Measurements from ENCODE around the gene IRAK4. TPM values are rescaled to one million over a fixed set of nuclear protein-coding genes. Genes with fewer than 3 reads are reported as not detected.

IRAK4 gene
- total and polyA plus RNA-seq, 2 donors (not counting 1 experiment from before 2014, with no cell fraction given) = 19.7 to 27.6 TPM

- Histone ChIP-seq H2AFZ (ENCODE audit: low read length) (peak overlapping the region; percentile 92), H3K4me1 (ENCODE audit: control insufficient read depth, extremely low read depth, insufficient read depth, low read length) (no peaks in the 10 kb centered on the region), H4K20me1 (ENCODE audit: control insufficient read depth, extremely low read depth, insufficient read depth, low read length) (no peaks in the 10 kb centered on the region), H3K9me3 (ENCODE audit: control insufficient read depth, insufficient read depth, low read depth, low read length) (no peaks in the 10 kb centered on the region), H3K4me2 (ENCODE audit: extremely low read depth, insufficient read depth, low read length) (peak overlapping the region; percentile 73), H3K79me2 (ENCODE audit: control insufficient read depth, insufficient read depth, low read length) (no peaks in the 10 kb centered on the region), H3K9ac (ENCODE audit: insufficient read depth, low read length) (peak overlapping the region; percentile 80), H3K4me3 (replicated peaks in 1 of 4; ENCODE audit: control extremely low read depth in 1 of 4, insufficient read depth in 1 of 4, low read depth in 3 of 4, low read length in 4 of 4) (peak overlapping the region; percentile 69 to 81 (median 74)), H3K27me3 (ENCODE audit: control insufficient read depth, insufficient read depth, low read length) (no peaks in the 10 kb centered on the region), H3K36me3 (ENCODE audit: control insufficient read depth, insufficient read depth, low read length) (no peaks in the 10 kb centered on the region), H3K27ac (ENCODE audit: insufficient read depth, low read length) (peak overlapping the region; percentile 81)
- DNase-seq (ENCODE audit: low read depth in 2 of 2) = peak; percentile 51 to 57
- TF ChIP-seq EZH2 (IDR thresholded peaks at IDR 0.05; ENCODE audit: low read length, missing control alignments) = no peak
- no peak for TF ChIP-seq CTCF (conservative IDR thresholded peaks at IDR 0.05 in 1 of 2, IDR thresholded peaks at IDR 0.05 in 1 of 2; ENCODE audit: low read depth in 1 of 2, low read length in 2 of 2)
Measured at GRCh38 chr12:43836475-43836989, 77.8 kb downstream of the IRAK4 start.

Other genes starting within 250 kb of the IRAK4 start
- not detected in 2 replicates for gene ADAMTS20, start 206.7 kb upstream of the IRAK4 start, total RNA-seq
- gene ADAMTS20, start 206.7 kb upstream of the IRAK4 start, polyA plus RNA-seq = not detected in 2 replicates
- gene PUS7L, start 161 bp upstream of the IRAK4 start, total RNA-seq = 14.4 and 17.0 TPM in 2 replicates
- 10.9 and 11.2 TPM in 2 replicates for gene PUS7L, start 161 bp upstream of the IRAK4 start, polyA plus RNA-seq
- 140 and 167 TPM in 2 replicates for gene TWF1, start 47.4 kb downstream of the IRAK4 start, total RNA-seq
- 117 TPM in 2 replicates for gene TWF1, start 47.4 kb downstream of the IRAK4 start, polyA plus RNA-seq
- gene TMEM117, start 77.1 kb downstream of the IRAK4 start, total RNA-seq = 6.2 and 7.6 TPM in 2 replicates
- 4.8 and 7.8 TPM in 2 replicates for gene TMEM117, start 77.1 kb downstream of the IRAK4 start, polyA plus RNA-seq

Measured in fibroblast of lung (primary cell).